Trophoblast cell (in vitro differentiated cells and primary cell): ENCODE results near the gene TTN.

Experiments used
- DNase-seq, 2 donors: peaks; one replicate each; pipeline ENCODE4 v3.0.0-alpha.2; 2016
- H2AFZ ChIP-seq: 2 replicates; pipeline ENCODE4 v1.6.1; 2013; ENCODE audit warnings: low read length, moderate library complexity, mild to moderate bottlenecking; ENCODE audit not compliant: insufficient read depth, poor library complexity
- H2AK5ac ChIP-seq: 2 replicates; pipeline ENCODE4 v1.6.1; 2013; ENCODE audit warnings: mild to moderate bottlenecking, low read length
- H2BK120ac ChIP-seq: 2 replicates; pipeline ENCODE4 v1.6.1; 2013; ENCODE audit warnings: low read length, mild to moderate bottlenecking, moderate library complexity; ENCODE audit not compliant: insufficient read depth, poor library complexity
- H2BK12ac ChIP-seq: 2 replicates; pipeline ENCODE4 v1.6.1; 2013; ENCODE audit warnings: mild to moderate bottlenecking, low read length, moderate library complexity
- H2BK5ac ChIP-seq: 2 replicates; pipeline ENCODE4 v1.6.1; 2013; ENCODE audit warnings: low read length, low read depth, moderate library complexity, mild to moderate bottlenecking; ENCODE audit not compliant: poor library complexity
- H3K14ac ChIP-seq: 2 replicates; pipeline ENCODE4 v1.6.1; 2013; ENCODE audit warnings: mild to moderate bottlenecking, low read length
- H3K18ac ChIP-seq: 2 replicates; pipeline ENCODE4 v1.6.1; 2013; ENCODE audit warnings: mild to moderate bottlenecking, low read length
- H3K23ac ChIP-seq: 2 replicates; pipeline ENCODE4 v1.6.1; 2013; ENCODE audit warnings: low read length
- H3K27ac ChIP-seq: 2 replicates; pipeline ENCODE4 v1.5.1; 2013; ENCODE audit warnings: low read depth, mild to moderate bottlenecking, inconsistent platforms, low read length, moderate library complexity
- H3K27me3 ChIP-seq: 2 replicates; pipeline ENCODE4 v1.6.1; 2013; ENCODE audit warnings: inconsistent platforms, mild to moderate bottlenecking, low read length, moderate library complexity; ENCODE audit not compliant: insufficient read depth
- H3K36me3 ChIP-seq, 2 experiments: 1 replicate in 1 of 2; 2 replicates in 1 of 2; pipeline ENCODE4 v1.6.1; 2013; ENCODE audit warnings: low read length in 2 of 2, mild to moderate bottlenecking in 2 of 2, moderate library complexity in 1 of 2; ENCODE audit not compliant: insufficient read depth in 2 of 2, control insufficient read depth in 1 of 2
- H3K4ac ChIP-seq: 2 replicates; pipeline ENCODE4 v1.6.1; 2013; ENCODE audit warnings: low read depth, mild to moderate bottlenecking, low read length, moderate library complexity
- H3K4me1 ChIP-seq, 2 experiments: 1 replicate in 1 of 2; 2 replicates in 1 of 2; pipeline ENCODE4 v1.6.1; 2013; ENCODE audit warnings: low read length in 2 of 2, mild to moderate bottlenecking in 2 of 2, moderate library complexity in 1 of 2; ENCODE audit not compliant: insufficient read depth in 2 of 2, control insufficient read depth in 1 of 2
- H3K4me2 ChIP-seq: 2 replicates; pipeline ENCODE4 v1.6.1; 2013; ENCODE audit warnings: inconsistent platforms, mild to moderate bottlenecking, low read length, moderate library complexity
- H3K4me3 ChIP-seq: 2 replicates; pipeline ENCODE4 v1.5.1; 2013; ENCODE audit warnings: mild to moderate bottlenecking, low read depth, low read length, inconsistent platforms
- H3K79me1 ChIP-seq: one replicate; pipeline ENCODE4 v1.6.1; 2013; ENCODE audit warnings: low read length
- H3K79me2 ChIP-seq: 2 replicates; pipeline ENCODE4 v1.6.1; 2013; ENCODE audit warnings: low read length, mild to moderate bottlenecking; ENCODE audit not compliant: control insufficient read depth, insufficient read depth, poor library complexity
- H3K9ac ChIP-seq: 2 replicates; pipeline ENCODE4 v1.6.1; 2013; ENCODE audit warnings: mild to moderate bottlenecking, low read length
- H3K9me3 ChIP-seq: 2 replicates; pipeline ENCODE4 v1.6.1; 2013; ENCODE audit warnings: low read depth, mild to moderate bottlenecking, control low read depth, inconsistent platforms, low read length; ENCODE audit not compliant: insufficient read depth
- H4K12ac ChIP-seq: 2 replicates; pipeline ENCODE4 v1.6.1; 2013; ENCODE audit warnings: low read depth, mild to moderate bottlenecking, low read length, moderate library complexity
- H4K8ac ChIP-seq: 2 replicates; pipeline ENCODE4 v1.6.1; 2013; ENCODE audit warnings: low read depth, mild to moderate bottlenecking, low read length, moderate library complexity
- H4K91ac ChIP-seq: one replicate; pipeline ENCODE4 v1.6.1; 2013; ENCODE audit warnings: low read depth, mild to moderate bottlenecking, low read length, moderate library complexity
- WGBS: extraction: QIAGEN DNeasy Blood & Tissue Kit; methylation state at CpG from one replicate; pipeline ENCODE4 v1.1.7; 2013; ENCODE audit warnings: missing lambda C conversion rate; ENCODE audit not compliant: insufficient read length, insufficient coverage; ENCODE audit errors: extremely low coverage; 5-methylcytosine and 5-hydroxymethylcytosine counted together

Gene TTN

DNA sequence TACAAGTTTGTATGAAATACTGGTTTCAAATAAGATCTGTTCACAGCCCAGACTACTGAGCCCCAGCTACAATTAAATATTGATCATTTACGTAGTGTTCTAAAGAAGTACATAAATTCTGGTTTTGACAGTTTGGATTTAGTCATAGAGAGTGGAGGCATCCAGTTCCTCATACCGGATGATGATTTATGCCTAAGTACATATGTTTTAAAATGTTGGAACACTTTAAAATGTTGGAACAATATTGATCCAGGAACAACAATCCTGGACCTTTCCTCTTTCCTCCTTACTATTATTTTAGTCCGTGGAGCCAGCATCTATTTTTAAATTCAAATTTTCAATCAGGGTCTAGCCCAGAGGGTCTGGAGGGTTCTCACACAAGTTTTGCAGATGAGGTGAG, 22.8 kb upstream of the TTN start:
- Histone ChIP-seq H3K9ac (no peak overlapping the region), H2BK5ac (no peak overlapping the region), H3K79me1 (no peaks in the 10 kb centered on the region), H2AFZ (no peak overlapping the region), H3K4me1 (no peaks in the 10 kb centered on the region), H3K4me3 (no peak overlapping the region), H3K36me3 (no peaks in the 10 kb centered on the region), H3K4me2 (no peak overlapping the region), H3K9me3 (no peaks in the 10 kb centered on the region), H3K23ac (no peak overlapping the region), H2AK5ac (no peak overlapping the region), H3K79me2 (no peaks in the 10 kb centered on the region), H3K4ac (no peak overlapping the region), H4K12ac (no peak overlapping the region), H2BK12ac (no peak overlapping the region), H2BK120ac (no peak overlapping the region), H3K18ac (no peak overlapping the region), H3K14ac (no peak overlapping the region), H4K91ac (no peak overlapping the region), H3K27me3 (no peaks in the 10 kb centered on the region), H4K8ac (no peak overlapping the region), H3K27ac (no peak overlapping the region)
- no peak for DNase-seq
- WGBS = no CpG with 5 or more reads among the region's 3 CpGs

DNA sequence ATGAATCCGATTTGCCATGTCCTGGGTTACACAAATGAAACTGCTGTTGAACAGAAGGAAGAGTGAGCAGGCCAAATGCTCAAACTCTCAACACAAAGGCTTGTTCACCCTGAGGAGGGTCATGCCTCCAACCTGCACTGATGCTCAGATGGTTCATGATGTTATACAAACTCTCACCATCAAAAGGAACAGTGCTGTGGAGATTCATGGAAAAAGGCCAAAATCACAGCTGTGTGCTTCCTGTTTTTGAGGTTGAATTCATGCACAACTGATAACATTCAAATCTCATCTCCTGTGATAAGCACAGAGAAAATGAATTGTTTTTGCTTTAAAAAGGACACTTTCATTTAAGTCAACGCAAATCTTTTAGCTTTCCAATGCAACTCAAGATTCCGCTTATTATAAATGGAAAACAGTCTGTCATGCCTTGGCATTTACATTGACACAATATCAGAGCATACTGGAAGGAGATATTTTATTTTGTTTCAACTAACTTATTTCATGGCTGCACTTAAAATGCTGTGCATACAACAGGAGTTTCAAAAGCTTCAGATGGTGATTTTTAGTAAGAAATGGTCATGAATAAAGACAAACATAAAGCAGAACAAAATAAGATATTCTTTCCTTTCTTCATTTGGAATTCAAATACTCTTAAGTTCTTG, 22.2 kb upstream of the TTN start:
- H3K4me1 ChIP-seq = no peaks in the 10 kb centered on the region
- WGBS = no CpG with 5 or more reads among the region's 3 CpGs
- H3K9me3 ChIP-seq = no peaks in the 10 kb centered on the region
- H3K4me3 ChIP-seq = no peak overlapping the region
- H3K27ac ChIP-seq = no peak overlapping the region
- no peaks in the 10 kb centered on the region for H3K79me2 ChIP-seq
- H2BK12ac ChIP-seq = no peak overlapping the region
- H3K14ac ChIP-seq = no peak overlapping the region
- no peak overlapping the region for H2AK5ac ChIP-seq
- no peak overlapping the region for H2BK5ac ChIP-seq
- no peak for DNase-seq
- H3K4me2 ChIP-seq = no peak overlapping the region
- H2BK120ac ChIP-seq = no peak overlapping the region
- H2AFZ ChIP-seq = no peak overlapping the region
- no peak overlapping the region for H3K18ac ChIP-seq
- no peaks in the 10 kb centered on the region for H3K27me3 ChIP-seq
- H3K23ac ChIP-seq = no peak overlapping the region
- no peaks in the 10 kb centered on the region for H3K79me1 ChIP-seq
- H4K12ac ChIP-seq = no peak overlapping the region
- H4K91ac ChIP-seq = no peak overlapping the region
- H3K4ac ChIP-seq = no peak overlapping the region
- no peaks in the 10 kb centered on the region for H3K36me3 ChIP-seq
- no peak overlapping the region for H4K8ac ChIP-seq
- no peak overlapping the region for H3K9ac ChIP-seq

DNA sequence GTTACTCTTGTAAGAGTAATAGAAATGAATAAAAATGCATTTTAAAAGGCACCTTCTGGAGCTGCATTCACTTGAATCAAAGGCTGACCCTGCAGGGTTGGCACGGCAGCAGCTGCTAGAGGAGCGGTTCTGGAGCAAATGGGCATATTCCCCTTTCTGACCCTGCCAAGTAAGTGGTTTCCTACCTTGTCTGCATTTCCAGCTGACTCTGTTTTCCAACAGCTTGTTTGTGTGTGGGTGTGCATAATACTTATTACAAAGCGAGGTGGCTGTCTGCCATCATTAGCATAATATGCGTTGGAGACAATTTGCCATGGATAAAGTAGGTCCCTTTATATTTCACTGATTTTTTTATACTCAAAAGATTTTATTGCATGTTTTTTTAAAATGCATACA, 21.3 kb upstream of the TTN start:
- Histone ChIP-seq H3K27ac (no peak overlapping the region), H3K79me2 (no peaks in the 10 kb centered on the region), H3K9ac (no peak overlapping the region), H3K4me2 (no peak overlapping the region), H3K9me3 (no peaks in the 10 kb centered on the region), H4K8ac (no peak overlapping the region), H3K18ac (no peak overlapping the region), H3K14ac (no peak overlapping the region), H4K91ac (no peak overlapping the region), H2AK5ac (no peak overlapping the region), H3K4me3 (no peak overlapping the region), H4K12ac (no peak overlapping the region), H2BK120ac (no peak overlapping the region), H3K23ac (no peak overlapping the region), H3K4ac (no peak overlapping the region), H3K27me3 (no peaks in the 10 kb centered on the region), H3K79me1 (no peaks in the 10 kb centered on the region), H3K36me3 (no peaks in the 10 kb centered on the region), H2BK12ac (no peak overlapping the region), H2AFZ (no peak overlapping the region), H3K4me1 (no peaks in the 10 kb centered on the region), H2BK5ac (no peak overlapping the region)
- no CpG with 5 or more reads among the region's 4 CpGs for WGBS
- DNase-seq = no peak

DNA sequence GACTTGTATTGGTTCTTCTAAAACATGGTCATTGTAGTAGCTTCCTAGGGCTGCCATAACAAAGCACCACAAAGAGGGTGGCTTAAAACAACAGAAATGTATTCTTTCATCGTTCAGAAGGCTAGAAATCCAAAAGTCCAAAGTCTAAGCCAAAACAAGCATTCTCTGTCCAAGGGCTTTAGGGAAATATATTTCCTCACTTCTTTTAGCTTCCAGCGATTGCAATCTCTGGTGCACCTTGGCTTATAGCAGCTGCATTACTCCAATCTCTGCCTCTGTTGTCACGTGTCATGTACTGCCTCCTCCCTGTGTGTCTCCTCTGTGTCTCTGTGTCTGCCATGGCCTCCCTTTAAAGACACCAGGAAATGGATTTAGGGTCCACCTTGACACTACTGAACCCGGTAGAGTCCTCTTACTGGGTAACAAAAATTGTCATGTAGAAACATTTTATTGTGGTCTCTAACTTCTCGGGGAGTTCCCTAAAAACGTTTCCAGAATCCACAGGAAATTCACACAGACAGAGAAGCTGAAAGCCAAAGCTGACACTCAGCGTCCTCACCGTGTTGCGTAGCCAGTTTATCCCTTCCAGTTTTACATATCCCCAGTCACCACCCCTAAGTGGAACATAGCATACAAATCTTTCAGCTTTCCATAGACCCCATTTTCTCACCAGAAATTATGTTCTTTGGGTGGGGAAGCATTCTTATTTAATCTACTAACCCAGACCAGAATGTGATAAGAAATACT, 20.7 kb upstream of the TTN start:
- H3K9me3 ChIP-seq = no peaks in the 10 kb centered on the region
- no peak overlapping the region for H3K4ac ChIP-seq
- H2BK120ac ChIP-seq = no peak overlapping the region
- no peaks in the 10 kb centered on the region for H3K27me3 ChIP-seq
- H3K79me2 ChIP-seq = no peaks in the 10 kb centered on the region
- no peak overlapping the region for H3K18ac ChIP-seq
- no peak overlapping the region for H2AFZ ChIP-seq
- no peak overlapping the region for H3K23ac ChIP-seq
- H2BK12ac ChIP-seq = no peak overlapping the region
- H3K36me3 ChIP-seq = no peaks in the 10 kb centered on the region
- H2AK5ac ChIP-seq = no peak overlapping the region
- H3K4me3 ChIP-seq = no peak overlapping the region
- no peak overlapping the region for H3K9ac ChIP-seq
- WGBS = no CpG with 5 or more reads among the region's 9 CpGs
- DNase-seq = no peak
- no peak overlapping the region for H2BK5ac ChIP-seq
- H3K27ac ChIP-seq = no peak overlapping the region
- no peaks in the 10 kb centered on the region for H3K4me1 ChIP-seq
- H3K4me2 ChIP-seq = no peak overlapping the region
- no peak overlapping the region for H4K91ac ChIP-seq
- no peak overlapping the region for H4K12ac ChIP-seq
- no peaks in the 10 kb centered on the region for H3K79me1 ChIP-seq
- no peak overlapping the region for H3K14ac ChIP-seq
- no peak overlapping the region for H4K8ac ChIP-seq
